Lower leg skin (tissue), 3 donors: ENCODE results near the gene INTS7.
"Not testable (repeated sequence)": the region's sequence is repeated elsewhere in the genome, so short reads cannot be mapped to it uniquely, and the experiment has no call there.

Source experiments
- CTCF ChIP-seq, 3 donors: fragments of 450-650 bp; IDR thresholded peaks; one replicate each; pipeline ENCODE4 v1.5.1; 2016; ENCODE audit warnings: antibody characterized with exemption in 3 of 3, mild to moderate bottlenecking in 3 of 3, moderate library complexity in 2 of 3
- POLR2A ChIP-seq, 2 donors: fragments of 450-650 bp; IDR thresholded peaks; one replicate each; pipeline ENCODE4 v1.6.1; 2016 to 2017; ENCODE audit warnings: antibody characterized with exemption in 2 of 2, mild to moderate bottlenecking in 1 of 2, moderate library complexity in 1 of 2

GRCh38 chr1:211954028-211954427 is 81.3 kb downstream of the INTS7 start:
- TF ChIP-seq CTCF, POLR2A (IDR thresholded peaks at IDR 0.05): not testable (repeated sequence)
